MM.1S (cell line): Measurements from ENCODE around the gene HMOX2.

Source experiments
- CTCF ChIP-seq: fragments of 300-600 bp; sonication (generic); IDR thresholded peaks from 2 replicates; pipeline ENCODE4 v1.5.1; 2016; ENCODE audit warnings: antibody characterized with exemption, low read length, mixed read lengths
- EZH2 ChIP-seq: fragments of 300-600 bp; sonication (generic); optimal IDR thresholded peaks from 2 replicates; pipeline ENCODE3; 2017; ENCODE audit warnings: low read depth, mild to moderate bottlenecking, antibody characterized with exemption, low read length, mixed read lengths
- EZH2phosphoT487 ChIP-seq: fragments of 300-600 bp; sonication (generic); IDR thresholded peaks from 2 replicates; pipeline ENCODE4 v1.6.1; 2018; ENCODE audit warnings: antibody characterized with exemption, low read length

- TF ChIP-seq CTCF (no peak), EZH2 (no peak), EZH2phosphoT487 (no peak)
These were observed 20.2 kb upstream of the HMOX2 start for GRCh38 chr16:4455951-4456350.
